HEK293 (cell line): Measurements from ENCODE around the gene CFAP53.

Experiments
- CTCF ChIA-PET: fragments of 350-600 bp; formaldehyde crosslinking; extraction: SDS; loops from one replicate; lab custom pipeline; 2021; ENCODE audit warnings: antibody characterized with exemption; lab: Yijun Ruan, JAX
- POLR2A ChIA-PET: fragments of 300-600 bp; formaldehyde crosslinking; extraction: SDS; loops from one replicate; lab custom pipeline; 2020; ENCODE audit warnings: antibody characterized with exemption, inconsistent platforms; lab: Yijun Ruan, JAX
- H3K27ac ChIP-seq: fragments of 200-500 bp; sonication (Bioruptor generic); 2 replicates; pipeline ENCODE4 v1.5.1; 2014; ENCODE audit warnings: low read depth, low read length, control low read depth, inconsistent platforms; ENCODE audit errors: extremely low read depth
- H3K36me3 ChIP-seq, 2 experiments: fragments of 200-500 bp in 1 of 2; sonication (Bioruptor generic) in 1 of 2; 1 replicate in 1 of 2; 2 replicates in 1 of 2; pipeline ENCODE4 v1.5.1; 2014 to 2017; ENCODE audit warnings: inconsistent platforms in 2 of 2, low read length in 2 of 2; ENCODE audit not compliant: control insufficient read depth in 2 of 2, insufficient read depth in 1 of 2
- H3K4me1 ChIP-seq: fragments of 200-500 bp; sonication (Bioruptor generic); 2 replicates; pipeline ENCODE4 v1.5.1; 2014; ENCODE audit warnings: mild to moderate bottlenecking, low read length, inconsistent platforms; ENCODE audit not compliant: control insufficient read depth, insufficient read depth
- H3K4me3 ChIP-seq: 2 replicates; pipeline ENCODE4 v1.5.1; 2011; ENCODE audit warnings: low read depth, mild to moderate bottlenecking, control low read depth, low read length, moderate library complexity
- H3K9me3 ChIP-seq: fragments of 200-500 bp; sonication (Bioruptor generic); 2 replicates; pipeline ENCODE4 v1.5.1; 2014; ENCODE audit warnings: low read depth, low read length, inconsistent platforms; ENCODE audit not compliant: control insufficient read depth, insufficient read depth
- EGR2 ChIP-seq: fragments of 450-650 bp; formaldehyde crosslinking; IDR thresholded peaks from 2 replicates; pipeline ENCODE4 v1.5.1; 2016; ENCODE audit warnings: low read depth, missing biosample characterization, missing genetic modification characterization
- ELK4 ChIP-seq: IDR thresholded peaks from 2 replicates; pipeline ENCODE4 v1.6.1; 2011; ENCODE audit warnings: mild to moderate bottlenecking, low read depth, low read length, borderline replicate concordance
- IKZF3 ChIP-seq: fragments of 450-650 bp; IDR thresholded peaks from 2 replicates; pipeline ENCODE4 v1.5.0; 2018; ENCODE audit warnings: missing biosample characterization, mild to moderate bottlenecking, missing genetic modification characterization, moderate library complexity
- PBX3 ChIP-seq: sonication (generic); formaldehyde crosslinking; IDR thresholded peaks from 2 replicates; pipeline ENCODE4 v1.8.1; 2022; ENCODE audit warnings: mild to moderate bottlenecking, moderate library complexity, missing genetic modification reagents
- SP7 ChIP-seq: fragments of 450-650 bp; formaldehyde crosslinking; IDR thresholded peaks from 2 replicates; pipeline ENCODE4 v1.5.1; 2016; ENCODE audit warnings: missing biosample characterization, missing genetic modification characterization
- ZBTB11 ChIP-seq: fragments of 450-650 bp; formaldehyde crosslinking; conservative IDR thresholded peaks from 2 replicates; pipeline ENCODE4 v1.5.1; 2016; ENCODE audit warnings: low read depth, missing biosample characterization, missing genetic modification characterization
- ZBTB44 ChIP-seq: fragments of 450-650 bp; IDR thresholded peaks from 2 replicates; pipeline ENCODE4 v1.5.1; 2018; ENCODE audit warnings: missing biosample characterization, mild to moderate bottlenecking, missing genetic modification characterization
- ZFP3 ChIP-seq: fragments of 450-650 bp; formaldehyde crosslinking; IDR thresholded peaks from 2 replicates; pipeline ENCODE4 v1.5.1; 2016; ENCODE audit warnings: low read depth, missing biosample characterization, missing genetic modification characterization
- ZFP37 ChIP-seq: fragments of 450-650 bp; formaldehyde crosslinking; IDR thresholded peaks from 2 replicates; pipeline ENCODE4 v1.5.1; 2016; ENCODE audit warnings: missing biosample characterization, missing genetic modification characterization
- ZNF132 ChIP-seq: fragments of 450-650 bp; formaldehyde crosslinking; IDR thresholded peaks from 2 replicates; pipeline ENCODE4 v1.5.1; 2017; ENCODE audit warnings: missing biosample characterization, missing genetic modification characterization, borderline replicate concordance
- ZNF138 ChIP-seq: fragments of 450-650 bp; formaldehyde crosslinking; IDR thresholded peaks from 2 replicates; pipeline ENCODE4 v1.5.1; 2016; ENCODE audit warnings: missing biosample characterization, missing genetic modification characterization, borderline replicate concordance
- ZNF155 ChIP-seq: fragments of 450-650 bp; formaldehyde crosslinking; IDR thresholded peaks from 2 replicates; pipeline ENCODE4 v1.5.1; 2016; ENCODE audit warnings: missing biosample characterization, missing genetic modification characterization
- ZNF23 ChIP-seq: fragments of 450-650 bp; formaldehyde crosslinking; IDR thresholded peaks from 2 replicates; pipeline ENCODE4 v1.5.1; 2016; ENCODE audit warnings: missing biosample characterization, missing genetic modification characterization, borderline replicate concordance
- ZNF398 ChIP-seq: fragments of 450-650 bp; formaldehyde crosslinking; IDR thresholded peaks from 2 replicates; pipeline ENCODE4 v1.5.1; 2017; ENCODE audit warnings: missing biosample characterization, missing genetic modification characterization
- ZNF449 ChIP-seq: fragments of 450-650 bp; formaldehyde crosslinking; IDR thresholded peaks from 2 replicates; pipeline ENCODE4 v1.5.1; 2017; ENCODE audit warnings: missing biosample characterization, mild to moderate bottlenecking, missing genetic modification characterization, moderate library complexity
- ZNF48 ChIP-seq: fragments of 450-650 bp; formaldehyde crosslinking; IDR thresholded peaks from 2 replicates; pipeline ENCODE4 v1.5.1; 2016; ENCODE audit warnings: missing biosample characterization, missing genetic modification characterization
- ZNF521 ChIP-seq: fragments of 450-650 bp; formaldehyde crosslinking; IDR thresholded peaks from 2 replicates; pipeline ENCODE4 v1.5.1; 2017; ENCODE audit warnings: missing biosample characterization, mild to moderate bottlenecking, missing genetic modification characterization
- ZNF555 ChIP-seq: fragments of 450-650 bp; formaldehyde crosslinking; conservative IDR thresholded peaks from 2 replicates; pipeline ENCODE4 v1.5.1; 2017; ENCODE audit warnings: missing biosample characterization, mild to moderate bottlenecking, missing genetic modification characterization, inconsistent platforms
- ZNF621 ChIP-seq: fragments of 450-650 bp; formaldehyde crosslinking; IDR thresholded peaks from 2 replicates; pipeline ENCODE4 v1.5.1; 2017; ENCODE audit warnings: missing biosample characterization, missing genetic modification characterization
- ZNF692 ChIP-seq: fragments of 450-650 bp; formaldehyde crosslinking; IDR thresholded peaks from 2 replicates; pipeline ENCODE4 v1.5.1; 2016; ENCODE audit warnings: missing biosample characterization, missing genetic modification characterization
- ZSCAN4 ChIP-seq: fragments of 450-650 bp; formaldehyde crosslinking; IDR thresholded peaks from 2 replicates; pipeline ENCODE4 v1.5.1; 2017; ENCODE audit warnings: missing biosample characterization, missing genetic modification characterization

The CFAP53 gene

GRCh38 chr18:50182511-50182910, 83.8 kb downstream of the CFAP53 start:
- Histone ChIP-seq H3K4me3 (no peak overlapping the region), H3K4me1 (peaks cover 16% of the 10 kb centered on the region; the same call in 1 of the 2 replicates), H3K27ac (no peak overlapping the region), H3K36me3 (no peaks in the 10 kb centered on the region), H3K9me3 (no peaks in the 10 kb centered on the region)
- CTCF ChIA-PET: no interaction called here
- POLR2A ChIA-PET: no interaction called here
- TF ChIP-seq ZNF155 (tag by site-specific recombination) (no peak), ZNF621 (no peak)

- ChIA-PET POLR2A (no interaction called here), CTCF (interaction anchor here (0.9 to 1.1 kb wide), 2 partner anchors 23 to 118 kb away, joined by 3 to 4 read pairs; no protein-coding TSS in a partner anchor)
- TF ChIP-seq ZNF692 (tag by site-specific recombination): peak; percentile 73; the same call in 1 of the 2 replicates
- TF ChIP-seq ZBTB44 (tag by site-specific recombination): peak; percentile 37; the same call in 1 of the 2 replicates
- TF ChIP-seq PBX3 (CRISPR knock-in tag): no peak
- no peak for TF ChIP-seq ZBTB11 (tag by site-specific recombination)
- no peak for TF ChIP-seq ZFP3 (tag by site-specific recombination)
- no peak for TF ChIP-seq ZNF555
- TF ChIP-seq EGR2 (tag by site-specific recombination): no peak
- TF ChIP-seq ZNF23 (tag by site-specific recombination): no peak
- TF ChIP-seq ZSCAN4 (tag by site-specific recombination): no peak
- TF ChIP-seq ZFP37: no peak
- TF ChIP-seq ZNF521: no peak
- TF ChIP-seq ZNF48: no peak
- no peak for TF ChIP-seq ZNF132 (tag by site-specific recombination)
- TF ChIP-seq ELK4: no peak
- TF ChIP-seq ZNF398: no peak
- TF ChIP-seq ZNF138 (tag by site-specific recombination): no peak
- no peak for TF ChIP-seq SP7 (tag by site-specific recombination)
- no peak for TF ChIP-seq IKZF3 (tag by site-specific recombination)
- no peak for TF ChIP-seq ZNF449
Measured at GRCh38 chr18:50181590-50181989, 84.7 kb downstream of the CFAP53 start.

More at GRCh38 chr18:50181590-50181989, 84.7 kb downstream of the CFAP53 start:
- no peak overlapping the region for H3K4me3 ChIP-seq
- no peak overlapping the region for H3K27ac ChIP-seq
- no peaks in the 10 kb centered on the region for H3K9me3 ChIP-seq
- no peaks in the 10 kb centered on the region for H3K36me3 ChIP-seq
- H3K4me1 ChIP-seq: peaks cover 25% of the 10 kb centered on the region
